ENCODE data around the gene RYR2.
"Not testable (repeated sequence)": the region's sequence is repeated elsewhere in the genome, so short reads cannot be mapped to it uniquely, and the experiment has no call there.

RYR2 gene

DNA sequence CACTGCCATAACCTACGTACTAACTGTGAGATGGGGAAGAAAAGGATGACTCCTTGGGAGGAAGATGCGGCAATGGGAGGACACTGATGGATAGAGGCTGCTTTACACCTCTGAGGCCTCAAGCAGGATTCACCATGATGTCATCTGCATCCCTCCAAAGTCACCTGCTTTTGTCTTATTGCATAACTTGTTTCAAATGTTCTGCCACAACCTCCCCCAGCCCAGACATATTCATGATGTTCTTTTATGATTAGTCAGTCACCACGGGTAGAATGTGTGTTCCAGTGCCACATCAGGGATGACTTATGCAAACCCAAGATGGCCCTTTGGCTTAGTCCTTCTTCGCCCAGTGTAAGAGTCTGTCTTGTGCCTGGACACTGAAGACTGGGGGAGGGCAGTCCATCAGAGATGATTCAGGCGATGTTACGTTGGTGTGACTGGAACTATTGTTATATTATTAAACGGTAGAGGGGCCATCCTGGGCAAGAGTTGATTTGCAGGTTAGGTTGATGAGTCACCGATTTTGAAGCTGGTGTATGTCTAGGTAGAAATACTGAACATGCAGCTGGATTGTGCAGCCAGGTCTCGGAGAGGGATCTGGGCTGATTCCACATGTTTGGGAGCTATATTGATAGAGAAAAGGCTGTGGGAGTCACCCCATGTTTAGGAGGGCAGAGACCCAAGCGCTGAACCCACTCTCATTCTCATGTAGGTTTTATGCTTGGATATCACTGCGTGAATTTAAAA lies 32.6 kb downstream of the RYR2 start:
- DNase-seq (ENCODE audit: low read depth in 3 of 3, low spot score in 1 of 3), result no peak

DNA sequence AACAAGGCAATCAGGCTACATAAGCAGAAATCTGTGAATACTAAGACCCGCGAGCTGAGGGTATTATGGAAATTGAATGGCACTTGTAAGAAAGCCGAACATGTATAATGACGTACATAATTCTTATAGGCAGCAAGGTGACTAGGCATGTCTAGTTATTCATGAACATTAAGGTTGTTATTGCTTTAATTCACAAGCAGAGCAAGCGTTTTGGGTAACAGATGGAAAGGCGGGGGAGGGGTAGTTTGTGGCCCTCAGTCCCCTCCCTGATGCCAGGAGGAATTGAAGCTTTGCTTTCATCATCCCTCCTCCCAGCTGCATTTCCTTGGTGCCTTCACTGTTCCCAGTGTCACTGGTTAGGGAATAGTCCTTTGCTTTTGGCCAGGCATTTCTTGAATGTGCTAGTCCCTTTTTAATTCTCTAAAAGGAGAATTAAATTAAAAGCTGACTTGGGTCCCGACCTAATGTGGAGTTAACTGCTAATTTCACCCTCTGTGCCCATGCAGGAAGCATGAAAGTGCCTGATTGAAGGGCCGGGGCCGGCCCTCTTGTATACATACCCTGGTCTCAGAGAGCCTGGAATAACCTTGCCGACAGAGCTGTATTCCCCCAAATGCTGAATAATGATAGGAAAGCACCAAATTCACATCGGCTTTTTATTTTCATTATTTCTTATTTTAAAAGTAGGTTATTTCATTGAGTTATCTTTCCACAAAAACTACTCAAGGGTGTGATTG lies 42.5 kb downstream of the RYR2 start:
- no peak for DNase-seq (ENCODE audit: low read depth in 3 of 3, low spot score in 1 of 3)

DNA sequence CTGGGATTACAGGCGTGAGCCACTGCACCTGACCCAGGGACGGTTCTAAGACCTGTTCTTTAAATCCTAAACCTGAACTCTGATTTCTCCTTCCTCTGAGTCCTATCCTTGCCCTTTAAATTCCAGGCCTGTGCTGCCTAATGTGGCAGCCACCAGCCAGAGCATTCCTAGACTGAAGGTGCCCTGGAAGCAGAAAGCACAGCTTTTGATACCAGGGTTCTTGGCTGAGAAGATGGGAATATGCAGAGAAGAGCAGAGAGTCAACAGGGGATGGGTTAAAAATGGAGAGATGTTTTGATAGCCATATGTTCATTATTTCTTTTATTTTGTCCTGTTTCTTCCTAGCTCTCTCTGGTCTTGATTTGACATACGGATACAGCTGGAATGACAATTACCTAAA lies 49.7 kb downstream of the RYR2 start:
- DNase-seq (ENCODE audit: low read depth in 3 of 3, low spot score in 1 of 3), result no peak

DNA sequence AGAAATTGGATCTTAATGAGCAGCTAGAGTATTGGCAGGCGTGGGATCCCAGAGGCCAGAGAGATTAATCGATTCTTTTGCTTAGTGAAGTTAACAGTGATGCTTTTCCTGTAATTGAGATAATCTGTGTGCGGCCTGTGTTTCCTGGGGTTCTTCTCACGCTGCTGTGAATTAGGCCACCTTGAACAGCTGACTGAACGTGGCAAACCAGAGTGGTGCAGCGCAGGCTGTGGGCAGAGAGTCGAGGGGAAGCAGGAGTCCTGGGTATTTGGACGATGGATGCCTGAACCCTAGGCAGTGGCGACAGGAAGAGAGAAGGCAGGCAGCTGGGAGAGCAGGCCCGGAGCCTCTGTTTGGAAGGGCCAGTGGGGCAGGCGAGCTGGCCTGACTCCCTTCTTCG lies 51.7 kb downstream of the RYR2 start:
- no peak for DNase-seq (ENCODE audit: low read depth in 3 of 3, low spot score in 1 of 3)

DNA sequence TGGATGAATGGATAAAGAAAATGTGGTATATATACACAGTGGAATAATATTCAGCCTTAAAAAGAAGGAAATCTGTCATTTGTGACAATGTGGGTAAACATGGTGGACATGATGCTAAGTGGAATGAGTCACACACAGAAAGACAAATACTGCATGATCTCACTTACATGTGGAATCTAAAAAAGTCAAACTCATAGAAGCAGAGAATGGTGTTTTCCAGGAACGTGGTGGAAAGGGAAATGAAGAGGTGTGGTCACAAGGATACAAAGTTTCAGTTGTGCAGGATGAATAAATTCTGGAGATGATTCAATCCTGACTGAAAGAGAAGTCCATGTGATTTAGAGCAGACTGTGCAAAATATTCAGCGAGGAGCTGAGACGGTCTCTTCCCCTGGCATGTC lies 56.6 kb downstream of the RYR2 start:
- no peak for DNase-seq (ENCODE audit: low read depth in 3 of 3, low spot score in 1 of 3)

DNA sequence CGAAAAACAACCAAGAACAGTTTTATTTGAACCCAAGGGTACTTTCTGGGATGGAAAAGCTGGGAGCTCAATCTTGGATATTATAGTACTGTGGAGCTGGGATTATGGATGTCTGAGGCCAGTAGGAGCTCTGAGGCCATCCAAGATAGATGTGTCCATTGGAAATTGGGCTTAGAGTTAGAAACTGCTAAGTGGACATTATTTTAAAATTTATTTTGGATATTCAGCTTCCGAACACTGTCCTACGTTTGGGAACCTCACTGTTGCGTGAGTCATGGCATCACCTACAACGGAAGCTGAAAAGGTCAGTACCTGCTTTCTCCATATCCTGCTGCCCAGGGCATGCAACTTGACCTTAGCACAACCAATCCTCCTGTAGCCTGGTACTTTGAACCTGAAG lies 61.0 kb downstream of the RYR2 start:
- no peak for DNase-seq (ENCODE audit: low read depth in 3 of 3, low spot score in 1 of 3)

DNA sequence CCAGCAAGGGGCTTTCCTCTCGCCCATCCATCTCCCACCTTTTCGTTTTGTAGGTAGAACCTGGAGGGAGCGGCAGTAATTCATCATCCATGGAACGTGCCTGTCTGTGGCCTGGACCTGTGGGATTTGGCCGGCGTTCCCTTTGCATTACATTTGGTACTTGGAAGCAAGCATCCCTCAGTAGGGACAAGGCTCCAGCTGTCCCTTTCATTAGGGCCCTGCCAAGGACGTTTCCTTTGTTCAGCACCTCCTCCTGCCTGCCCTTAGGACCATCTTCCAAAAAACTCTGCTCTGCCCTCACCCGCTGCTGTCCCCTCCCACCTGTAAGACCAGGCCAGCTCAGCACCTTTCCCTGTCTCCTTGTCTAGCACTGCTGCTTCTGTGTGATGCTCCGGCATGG lies 62.1 kb downstream of the RYR2 start:
- DNase-seq (ENCODE audit: low read depth in 3 of 3, low spot score in 1 of 3), result no peak

DNA sequence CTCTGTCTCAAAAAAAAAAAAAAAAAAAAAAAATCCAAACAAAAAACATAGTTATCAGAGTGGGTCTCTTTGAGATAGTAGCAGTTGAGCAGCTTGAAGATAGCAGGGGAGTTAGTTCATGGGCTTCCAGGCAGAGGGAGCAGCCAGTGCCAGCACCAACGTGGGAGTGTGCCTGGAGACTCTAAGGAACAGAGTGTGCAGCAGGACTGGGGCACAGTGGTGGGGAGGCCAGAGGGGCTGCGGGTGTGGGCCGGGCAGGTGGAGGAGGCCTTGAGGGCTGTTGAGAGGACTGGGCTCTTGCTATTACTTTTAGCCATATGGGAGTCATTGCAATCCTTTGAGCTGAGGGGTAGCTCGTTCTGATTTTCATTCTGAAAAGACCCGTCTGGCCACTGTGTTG lies 63.8 kb downstream of the RYR2 start:
- DNase-seq (ENCODE audit: low read depth in 3 of 3, low spot score in 1 of 3), result no peak

DNA sequence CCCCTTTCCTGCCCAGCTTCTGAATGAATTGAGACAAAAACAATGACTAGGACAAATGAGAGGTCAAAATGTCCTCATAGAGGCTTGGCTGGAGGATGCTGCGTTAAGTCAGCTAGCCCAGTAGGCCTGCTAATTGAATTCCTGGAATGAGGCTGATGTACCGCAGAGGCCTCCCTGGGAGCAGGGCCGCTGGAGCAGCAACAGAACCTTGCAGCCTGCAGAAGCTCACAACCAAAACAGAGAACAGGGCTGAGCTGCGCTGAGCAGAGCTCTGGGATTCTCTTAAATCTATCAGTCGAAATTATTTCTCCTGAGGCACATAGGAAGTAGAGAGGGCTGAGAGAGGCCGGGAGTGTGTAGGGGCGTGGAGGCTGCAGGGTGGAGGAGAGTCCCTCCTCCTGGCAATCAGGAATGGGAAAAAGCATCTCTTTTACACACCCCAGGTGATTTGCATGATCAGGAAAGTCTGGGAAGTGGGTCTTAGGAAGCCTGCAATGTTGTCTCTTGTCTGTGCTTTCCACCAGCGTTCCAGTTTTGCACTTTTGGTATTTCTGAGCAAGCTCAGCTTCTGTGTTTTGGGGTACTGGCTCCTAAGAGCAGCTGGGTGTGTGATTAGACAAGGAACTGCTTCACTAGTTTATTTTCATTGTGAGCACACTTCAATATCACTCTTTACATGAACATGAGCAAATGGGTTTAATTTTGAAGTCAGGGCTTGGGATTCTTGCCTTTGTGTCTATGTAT lies 66.5 kb downstream of the RYR2 start:
- no peak for DNase-seq (ENCODE audit: low read depth in 3 of 3, low spot score in 1 of 3)

DNA sequence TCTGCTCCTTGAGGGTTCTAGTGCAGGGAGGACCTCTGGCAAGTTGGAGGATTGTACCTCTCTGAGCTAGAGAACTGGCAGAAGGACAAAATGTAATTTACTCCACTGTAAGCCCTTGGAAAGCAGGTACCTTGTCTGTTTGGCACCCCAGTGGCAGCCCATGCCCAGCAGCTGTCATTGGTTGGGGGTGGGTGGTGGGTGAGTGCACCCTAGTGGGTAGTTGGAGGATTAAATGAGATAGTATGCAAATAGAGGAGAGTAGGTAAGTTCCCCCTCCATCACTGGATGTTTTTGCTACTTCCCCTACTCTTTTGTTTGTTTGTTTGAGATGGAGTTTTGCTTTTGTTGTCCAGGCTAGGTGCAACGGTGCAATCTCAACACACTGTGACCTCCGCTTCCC lies 69.8 kb downstream of the RYR2 start:
- no peak for DNase-seq (ENCODE audit: low read depth in 3 of 3, low spot score in 1 of 3)

DNA sequence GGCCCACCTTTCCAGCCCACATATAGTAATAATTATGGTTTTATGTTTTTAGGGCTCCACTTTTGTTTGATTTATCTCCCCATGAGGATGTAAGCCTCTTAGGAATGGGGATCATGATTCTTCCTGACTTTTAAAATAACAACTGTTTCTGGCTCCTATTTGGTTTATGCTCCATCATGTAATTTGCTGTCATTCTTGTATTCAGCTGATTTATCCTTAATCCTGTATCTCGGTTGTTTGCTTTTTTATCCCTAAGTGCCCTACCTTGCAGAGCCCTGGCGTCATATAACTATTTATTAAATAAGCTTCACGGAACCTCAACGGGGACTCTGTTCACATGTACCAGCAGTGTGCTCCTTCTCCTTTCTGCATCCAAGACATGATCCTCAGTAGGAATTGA lies 70.7 kb downstream of the RYR2 start:
- no peak for DNase-seq (ENCODE audit: low read depth in 3 of 3, low spot score in 1 of 3)

DNA sequence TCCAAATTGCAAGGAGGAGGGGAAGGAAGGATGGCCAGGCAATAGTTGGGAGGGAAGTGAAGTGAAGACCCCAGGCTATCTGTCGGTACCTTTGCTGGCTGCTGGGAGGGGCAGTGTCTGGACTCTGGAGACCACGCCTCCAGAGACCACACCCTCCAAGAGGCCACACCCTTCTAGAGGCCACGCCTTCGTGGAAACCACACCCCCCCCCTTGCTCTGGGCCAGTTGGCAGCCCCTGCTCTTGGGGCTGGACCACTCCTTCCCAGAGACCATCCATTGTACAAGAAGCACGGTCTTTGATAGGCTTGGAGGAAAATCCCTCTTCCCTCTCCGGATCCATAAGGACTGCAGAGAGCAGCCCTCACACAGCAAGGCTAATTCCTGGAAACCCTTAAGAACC lies 73.1 kb downstream of the RYR2 start:
- no peak for DNase-seq (ENCODE audit: low read depth in 3 of 3, low spot score in 1 of 3)

DNA sequence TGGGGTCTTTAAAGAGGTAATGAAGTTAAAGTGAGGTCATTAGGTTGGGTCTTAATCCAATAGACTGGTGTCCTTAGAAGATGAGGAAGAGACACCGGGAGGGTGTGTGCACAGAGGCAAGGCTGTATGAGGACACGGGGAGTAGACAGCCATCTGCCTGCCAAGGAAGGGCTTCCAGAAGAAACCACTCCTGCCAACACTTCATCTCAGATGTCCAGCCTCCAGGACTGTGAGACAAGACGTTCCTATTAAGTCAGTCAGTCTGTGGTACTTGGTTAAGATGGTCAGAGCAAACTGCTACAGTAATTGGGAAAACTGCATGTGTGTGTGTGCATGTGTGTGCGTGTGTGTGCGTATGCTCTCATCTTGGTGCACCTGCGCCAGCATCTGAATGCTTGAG lies 77.1 kb downstream of the RYR2 start:
- no peak for DNase-seq (ENCODE audit: low read depth in 3 of 3, low spot score in 1 of 3)

DNA sequence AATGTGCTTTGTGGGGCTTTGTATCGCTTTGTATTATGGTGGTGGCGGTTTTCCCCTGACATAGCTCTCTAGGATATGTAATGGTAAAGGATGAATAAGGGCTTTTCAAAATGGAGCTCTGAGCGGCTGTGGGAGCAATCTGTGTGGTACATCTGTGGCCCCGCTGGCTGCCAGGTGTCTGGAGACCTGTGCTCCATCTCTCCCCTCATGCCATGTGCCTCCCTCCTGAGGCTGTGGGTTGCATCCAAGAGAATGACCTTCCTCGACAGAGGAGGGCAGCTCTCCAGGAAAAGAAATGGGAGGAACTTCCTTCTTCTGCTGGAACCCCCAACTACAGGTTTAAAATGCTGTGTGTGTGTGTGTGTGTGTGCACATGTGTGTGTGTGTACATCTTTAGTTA lies 78.7 kb downstream of the RYR2 start:
- no peak for DNase-seq (ENCODE audit: low read depth in 3 of 3, low spot score in 1 of 3)

DNA sequence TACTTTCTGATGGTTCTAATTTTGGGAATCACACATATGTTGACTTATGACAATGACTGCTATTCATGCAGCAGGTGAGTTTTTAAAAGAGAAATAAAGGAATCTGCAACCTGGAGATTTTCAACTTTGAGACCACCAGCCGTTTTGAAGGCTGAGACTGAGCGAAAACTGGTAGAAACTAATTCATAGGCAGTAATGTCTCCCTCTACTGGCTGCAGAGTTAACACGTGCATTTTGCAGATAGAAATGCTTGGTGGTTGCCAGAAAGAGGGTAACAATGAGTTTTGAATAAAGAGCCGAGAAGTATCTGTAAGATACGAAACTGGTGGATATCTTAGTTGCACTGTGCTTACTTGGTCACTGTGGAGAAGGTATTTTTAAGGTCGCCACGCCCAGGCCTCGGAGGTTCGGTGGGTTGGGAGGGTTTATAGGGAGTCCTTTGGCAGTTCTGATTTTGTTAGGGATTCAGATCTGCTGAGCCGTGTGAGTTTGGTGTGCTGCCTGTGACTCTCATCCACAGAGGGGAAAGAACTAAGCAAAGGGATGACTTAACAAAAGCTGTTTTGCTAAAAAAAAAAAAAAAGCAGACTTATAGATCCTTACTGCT lies 83.0 kb downstream of the RYR2 start:
- no peak for DNase-seq (ENCODE audit: low read depth in 3 of 3, low spot score in 1 of 3)

DNA sequence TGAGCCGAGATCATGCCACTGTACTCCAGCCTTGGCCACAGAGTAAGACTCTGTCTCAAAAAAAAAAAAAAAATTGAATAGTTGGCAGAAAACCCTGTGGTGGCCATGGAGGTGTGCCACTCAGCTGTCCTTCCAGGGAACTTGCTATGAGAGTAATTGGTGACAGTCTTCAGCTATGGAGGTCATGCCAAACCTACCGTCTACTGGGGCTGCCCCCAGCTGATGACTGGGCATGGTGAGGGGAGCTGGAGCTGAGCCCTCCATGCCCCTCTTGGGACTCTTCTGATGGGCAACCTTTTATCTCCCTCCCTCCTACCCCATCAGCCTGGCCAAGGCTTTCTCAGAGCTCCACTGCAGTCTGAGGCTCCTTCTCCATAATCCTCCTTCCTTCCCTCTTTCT lies 84.2 kb downstream of the RYR2 start:
- no peak for DNase-seq (ENCODE audit: low read depth in 3 of 3, low spot score in 1 of 3)

DNA sequence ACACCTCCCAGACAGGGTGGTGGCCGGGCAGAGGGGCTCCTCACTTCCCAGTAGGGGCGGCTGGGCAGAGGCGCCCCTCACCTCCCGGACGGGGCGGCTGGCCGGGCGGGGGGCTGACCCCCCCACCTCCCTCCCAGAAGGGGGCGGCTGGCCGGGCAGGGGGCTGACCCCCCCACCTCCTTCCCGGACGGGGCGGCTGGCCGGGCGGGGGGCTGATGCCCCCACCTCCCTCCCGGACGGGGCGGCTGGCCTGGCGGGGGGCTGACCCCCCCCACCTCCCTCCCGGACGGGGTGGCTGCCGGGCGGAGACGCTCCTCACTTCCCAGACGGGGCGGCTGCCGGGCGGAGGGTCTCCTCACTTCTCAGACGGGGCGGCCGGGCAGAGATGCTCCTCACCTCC lies 85.3 kb downstream of the RYR2 start:
- not testable (repeated sequence) for DNase-seq (ENCODE audit: low read depth in 3 of 3, low spot score in 1 of 3)

DNA sequence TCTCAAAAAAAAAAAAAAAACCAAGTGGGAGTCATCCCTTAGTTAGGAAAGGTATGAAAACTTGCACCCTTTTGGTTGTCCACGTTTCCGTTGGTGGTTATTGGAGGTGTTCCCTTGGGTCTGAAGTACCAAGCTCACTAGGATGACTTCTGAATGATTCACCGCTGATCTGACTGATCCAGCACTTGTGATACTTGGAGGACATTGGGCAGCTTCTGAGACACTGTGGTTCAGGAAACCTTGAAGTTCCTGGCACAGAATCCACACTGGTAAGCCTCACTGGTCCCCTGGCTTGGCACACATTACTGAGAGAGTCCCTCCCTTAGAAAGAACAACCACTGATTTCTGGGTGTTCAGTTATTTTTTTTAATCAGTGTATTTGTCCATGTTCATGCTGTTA lies 91.9 kb downstream of the RYR2 start:
- DNase-seq (ENCODE audit: low read depth in 3 of 3, low spot score in 1 of 3), result no peak

DNA sequence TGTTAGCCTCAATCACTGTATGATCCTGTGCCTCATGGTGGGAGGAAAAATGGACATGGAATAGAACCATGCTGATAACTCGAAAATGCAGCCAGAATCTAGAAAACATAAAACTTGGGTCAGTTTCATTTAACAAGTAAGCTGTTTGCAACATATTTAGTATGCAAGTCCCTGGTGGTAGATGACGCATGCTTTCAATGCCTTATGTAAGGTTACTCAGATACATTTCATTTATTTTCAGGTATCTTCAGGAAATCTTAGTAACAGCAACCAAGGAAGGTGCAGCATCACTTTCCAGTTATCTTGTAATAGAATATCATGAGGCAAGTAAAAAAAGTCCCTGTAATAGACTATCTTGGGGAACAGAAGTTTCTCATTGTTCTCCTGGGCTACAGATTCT lies 92.9 kb downstream of the RYR2 start:
- DNase-seq (ENCODE audit: low read depth in 3 of 3, low spot score in 1 of 3), result no peak

DNA sequence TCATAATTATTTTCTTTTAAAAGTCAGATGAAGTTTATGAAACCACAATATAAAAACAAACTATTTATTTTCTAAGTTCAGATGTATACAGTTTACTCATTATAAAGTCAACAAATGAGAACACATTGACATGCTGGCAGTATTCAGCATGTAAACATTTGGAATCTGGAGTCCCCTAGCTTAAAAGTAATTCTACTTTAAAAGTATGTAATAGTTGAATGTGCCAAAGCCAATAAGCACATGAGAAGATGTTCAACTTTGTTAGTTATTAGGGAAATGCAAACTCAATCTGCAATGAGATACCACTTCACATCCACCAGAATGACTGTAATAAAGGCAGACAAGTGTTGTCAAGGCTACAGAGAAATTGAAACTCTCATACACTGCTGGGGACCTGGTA lies 96.6 kb downstream of the RYR2 start:
- DNase-seq (ENCODE audit: low read depth in 3 of 3, low spot score in 1 of 3), result no peak

DNA sequence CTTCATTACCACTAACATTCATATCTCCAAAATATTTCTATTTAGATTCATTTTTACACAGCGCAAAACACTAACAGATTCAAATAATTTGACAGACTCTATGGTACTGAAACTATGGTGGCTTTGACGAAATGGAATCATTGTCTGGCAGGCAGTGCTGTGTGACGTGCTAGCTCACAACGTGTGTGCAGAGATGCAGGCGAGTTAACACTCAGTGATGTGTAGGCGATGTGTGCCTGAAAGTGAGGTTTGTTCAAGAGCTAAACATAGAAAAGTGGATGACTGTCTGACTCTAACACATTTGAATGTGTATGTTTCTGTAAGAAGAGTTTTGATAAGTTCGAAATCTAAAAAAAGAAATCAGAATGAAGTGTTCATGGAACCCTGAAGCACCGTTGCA lies 97.7 kb downstream of the RYR2 start:
- no peak for DNase-seq (ENCODE audit: low read depth in 3 of 3, low spot score in 1 of 3)

DNA sequence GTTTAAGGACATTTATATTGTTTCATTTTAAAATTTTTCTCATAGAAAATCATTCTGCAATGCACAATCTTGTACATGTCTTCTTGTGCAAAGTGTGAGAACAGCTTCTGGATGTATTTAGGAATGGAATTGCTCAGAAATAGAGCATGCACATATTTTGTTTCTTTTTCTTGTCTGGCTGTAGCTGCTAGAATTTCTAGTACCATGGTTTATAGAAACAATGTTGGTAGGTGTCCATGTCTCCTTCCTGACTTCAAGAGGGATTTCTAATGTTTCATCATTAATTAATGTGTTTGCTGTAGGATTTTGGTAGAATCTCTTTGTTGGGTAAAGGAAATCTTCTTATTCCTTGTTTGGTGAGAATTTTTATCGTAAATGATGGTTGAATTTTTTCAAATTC lies 99.0 kb downstream of the RYR2 start:
- DNase-seq (ENCODE audit: low read depth in 3 of 3, low spot score in 1 of 3), result no peak

Measured in stimulated activated CD4-positive, alpha-beta T cell treated with anti-CD3 and anti-CD28 coated beads, TNF-alpha, amount 100 ng/mL, for 1 hour (primary cell).